Fibroblast of skin of right biceps (primary cell): ENCODE results near the gene TMEM107.

Source experiments
- DNase-seq: peaks from one replicate; pipeline ENCODE4 v3.0.0-alpha.2; 2013

The TMEM107 gene

DNA sequence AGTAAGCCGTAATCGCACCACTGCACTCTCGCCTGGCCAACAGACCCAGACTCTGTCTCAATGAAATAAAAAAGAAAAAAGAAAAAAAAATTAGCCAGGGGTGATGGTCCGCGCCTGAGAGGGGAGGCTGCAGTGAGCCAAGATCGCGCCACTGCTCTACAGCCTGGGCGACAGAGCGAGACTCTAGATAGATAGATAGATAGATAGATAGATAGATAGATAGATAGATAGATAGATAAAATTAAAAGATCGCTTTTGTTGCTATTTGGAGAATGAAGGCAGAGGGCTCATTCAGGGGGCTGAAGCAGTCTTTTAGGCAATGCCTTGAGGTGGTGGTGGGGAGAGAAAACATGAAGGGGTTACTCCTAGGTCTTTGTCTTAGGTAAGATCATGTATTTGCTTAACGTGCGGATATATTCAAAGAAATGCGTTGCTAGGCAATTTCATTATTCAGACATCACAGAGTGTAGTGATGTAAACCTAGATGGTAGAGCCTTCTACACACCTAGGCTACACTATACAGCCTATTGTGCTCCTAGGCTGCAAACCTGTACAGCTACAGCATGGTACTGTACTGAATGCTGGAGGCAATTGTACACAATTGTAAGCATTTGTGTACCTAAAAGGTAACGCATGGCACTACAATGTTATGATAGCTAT, 47.9 kb downstream of the TMEM107 start:
- DNase-seq, result no peak

GRCh38 chr17:8126491-8127066, 49.6 kb downstream of the TMEM107 start:
- DNase-seq, result peak; percentile 40

GRCh38 chr17:8125947-8126490, 50.2 kb downstream of the TMEM107 start:
- no peak for DNase-seq

DNA sequence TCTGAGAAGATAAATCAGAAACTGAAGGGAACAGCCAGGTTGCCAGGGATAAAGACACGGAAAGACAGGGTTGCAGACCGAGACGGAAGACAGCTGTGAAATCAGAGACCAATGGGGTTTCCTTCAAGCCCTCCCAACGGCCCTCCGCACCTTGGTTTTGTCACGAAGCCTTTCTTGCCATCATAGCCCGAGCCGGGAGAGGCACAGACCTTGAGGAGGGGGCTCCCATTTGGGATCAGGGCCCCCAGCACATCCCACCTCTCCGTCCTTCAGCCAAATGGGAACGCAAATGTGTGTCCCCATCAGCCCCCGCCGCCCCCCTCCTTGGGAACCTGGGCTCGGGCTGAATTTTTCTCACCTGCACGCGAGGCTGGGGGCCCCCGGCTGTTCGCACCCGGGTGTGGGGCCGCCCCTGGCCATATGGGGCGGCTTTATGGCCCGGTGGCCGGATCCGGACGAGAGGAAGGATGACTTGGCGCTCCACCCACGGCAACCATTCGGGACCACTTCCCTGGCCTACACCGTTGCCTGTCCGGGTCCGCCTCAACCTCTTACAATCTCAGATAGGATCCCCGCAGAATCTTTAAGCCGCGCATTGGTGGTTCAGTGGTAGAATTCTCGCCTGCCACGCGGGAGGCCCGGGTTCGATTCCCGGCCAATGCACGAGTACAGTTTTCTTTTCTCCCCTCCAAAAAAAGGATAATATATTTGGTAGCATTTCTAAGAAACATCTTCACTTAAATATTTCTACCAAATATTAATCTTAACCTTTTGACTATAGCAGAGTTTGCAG, 50.8 kb downstream of the TMEM107 start:
- DNase-seq, result peak; percentile 76

DNA sequence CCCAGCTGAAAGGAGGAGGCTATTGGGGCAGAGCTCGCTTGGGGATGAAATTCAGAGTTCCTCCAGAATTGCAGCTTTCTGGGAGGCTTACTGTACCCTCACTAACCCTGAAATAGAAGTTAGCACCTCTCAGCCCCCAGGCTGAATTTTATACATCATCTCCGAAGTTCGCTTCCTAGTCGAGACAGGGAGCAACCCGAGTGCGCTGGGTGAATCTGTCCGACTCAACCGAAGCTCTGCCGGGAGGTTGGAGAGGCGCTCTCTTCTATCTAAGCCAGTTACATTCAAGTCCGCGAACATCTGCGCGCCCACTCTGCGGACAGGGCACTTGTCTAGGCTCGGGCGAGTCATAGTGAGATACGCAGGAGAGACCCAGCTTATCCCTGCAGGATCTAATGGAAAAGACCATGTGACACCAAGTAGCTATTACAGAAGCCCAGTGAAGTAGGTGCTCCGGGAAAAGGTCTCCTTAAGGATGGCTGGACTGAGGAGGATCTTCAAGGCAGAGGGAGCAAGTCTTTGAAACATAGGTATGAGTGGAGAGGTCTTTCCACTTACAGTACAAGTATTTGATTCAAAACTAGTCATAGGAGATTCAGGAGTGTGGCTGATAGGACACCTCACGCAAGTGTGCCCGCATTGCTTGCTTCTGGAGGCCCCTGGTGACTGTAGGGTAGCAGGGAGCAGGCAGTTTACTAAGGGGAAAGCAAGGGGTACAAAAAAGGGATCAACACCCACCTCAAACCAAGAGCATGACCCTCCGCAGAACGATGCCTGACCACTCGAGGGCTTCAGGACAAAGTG, 51.6 kb downstream of the TMEM107 start:
- DNase-seq, result no peak

DNA sequence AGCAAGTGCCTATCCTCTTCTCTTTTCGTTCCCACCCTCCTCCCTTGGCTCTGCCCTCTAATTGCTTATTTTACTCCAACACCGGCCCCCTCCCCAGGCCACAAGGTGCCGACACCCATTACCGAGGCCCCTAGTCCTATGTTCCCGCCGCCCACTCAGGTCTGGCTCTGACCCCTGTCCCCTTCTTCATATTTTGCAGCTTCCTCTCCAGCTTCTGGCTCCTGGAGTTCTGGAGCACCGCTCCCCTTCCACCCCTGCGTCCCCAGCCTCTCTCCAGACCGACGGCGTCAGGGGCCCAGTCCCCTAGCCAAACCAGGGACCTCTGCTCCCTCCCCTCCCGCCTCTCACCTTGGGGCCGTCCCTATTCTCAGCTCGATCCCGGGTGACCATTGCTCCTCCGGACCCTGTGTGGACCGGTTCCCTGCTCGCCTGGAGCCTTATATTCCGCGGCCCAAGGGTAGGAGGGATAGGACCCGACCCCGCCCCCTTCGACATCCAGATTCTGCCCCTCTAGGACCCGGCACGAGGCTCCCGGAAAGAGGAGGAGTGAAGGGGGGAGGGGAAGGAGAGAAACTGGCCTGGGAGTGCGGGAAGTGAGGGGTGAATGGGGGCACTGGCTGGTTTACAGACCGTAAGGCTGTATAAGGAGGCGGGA, 52.4 kb downstream of the TMEM107 start, which contains the start of gene HES7:
TSS of gene HES7 (minus strand) at position 412 of the 655 bp plus-strand sequence. CDS start at position 390, 22 bp downstream.
- no peak for DNase-seq

DNA sequence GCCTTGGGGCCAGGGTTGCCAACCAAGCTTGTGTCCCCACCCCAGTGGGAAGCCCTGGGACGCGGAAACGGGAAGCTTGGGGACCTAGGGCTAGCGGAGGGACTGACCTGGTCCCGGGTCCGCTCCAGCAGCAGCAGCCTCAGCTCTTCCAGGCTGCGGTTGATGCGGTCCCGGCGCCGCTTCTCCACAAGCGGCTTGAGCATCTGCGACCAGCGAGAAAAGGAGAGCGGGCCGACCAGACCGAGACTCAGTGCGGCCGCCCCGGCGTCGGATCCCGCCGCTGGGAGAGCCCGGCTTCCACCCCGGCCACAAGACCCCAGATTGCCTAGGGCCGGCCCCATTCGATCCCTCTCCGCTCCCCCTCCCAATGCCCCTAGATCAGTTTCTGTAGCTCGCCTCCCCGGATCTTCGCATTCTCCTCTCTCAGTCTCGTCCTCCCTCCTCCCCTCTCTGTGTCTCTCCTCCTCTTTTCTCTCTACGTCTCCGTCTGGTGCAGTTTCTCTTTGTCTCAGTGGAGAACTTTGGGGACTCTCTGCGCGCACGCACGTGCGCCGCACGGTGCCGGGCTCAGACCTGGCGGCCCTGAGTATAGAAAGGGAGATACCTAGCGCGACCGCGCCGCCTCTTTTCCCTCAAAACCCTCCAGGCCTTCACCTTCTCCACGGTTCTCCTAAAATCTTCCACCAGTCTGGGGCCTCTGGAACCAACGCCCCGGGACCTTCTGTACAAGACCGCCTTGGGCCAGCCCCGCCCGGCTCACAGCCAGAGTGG, 53.1 kb downstream of the TMEM107 start:
- DNase-seq, result peak; percentile 36
